ENCODE measurements around the gene ADAMTS15.

The ADAMTS15 gene

DNA sequence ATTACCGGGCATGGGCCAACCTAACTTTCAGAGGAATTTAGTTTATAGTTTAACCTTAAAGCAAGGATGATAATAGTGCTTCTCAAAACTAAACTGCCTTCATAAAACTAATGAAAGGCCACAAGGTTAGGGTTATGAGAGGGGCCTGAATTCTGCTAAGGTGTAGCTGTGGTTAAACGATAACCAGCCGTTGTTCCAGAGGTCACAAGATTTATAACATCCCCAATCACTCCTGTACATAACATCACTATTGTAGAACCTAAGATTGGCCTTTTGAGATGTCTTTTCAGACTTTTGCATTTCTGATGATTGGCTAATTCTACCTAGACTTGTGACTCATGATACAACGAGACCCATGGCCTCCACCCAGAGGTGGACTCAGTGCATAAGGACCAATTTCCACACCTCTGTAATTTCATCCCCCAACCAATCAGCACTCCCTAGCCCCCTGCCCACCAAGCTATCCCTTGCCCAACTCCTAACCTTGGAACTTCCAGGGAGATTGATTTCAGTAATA lies 69.8 kb downstream of the ADAMTS15 start:
- DNase-seq: no peak

DNA sequence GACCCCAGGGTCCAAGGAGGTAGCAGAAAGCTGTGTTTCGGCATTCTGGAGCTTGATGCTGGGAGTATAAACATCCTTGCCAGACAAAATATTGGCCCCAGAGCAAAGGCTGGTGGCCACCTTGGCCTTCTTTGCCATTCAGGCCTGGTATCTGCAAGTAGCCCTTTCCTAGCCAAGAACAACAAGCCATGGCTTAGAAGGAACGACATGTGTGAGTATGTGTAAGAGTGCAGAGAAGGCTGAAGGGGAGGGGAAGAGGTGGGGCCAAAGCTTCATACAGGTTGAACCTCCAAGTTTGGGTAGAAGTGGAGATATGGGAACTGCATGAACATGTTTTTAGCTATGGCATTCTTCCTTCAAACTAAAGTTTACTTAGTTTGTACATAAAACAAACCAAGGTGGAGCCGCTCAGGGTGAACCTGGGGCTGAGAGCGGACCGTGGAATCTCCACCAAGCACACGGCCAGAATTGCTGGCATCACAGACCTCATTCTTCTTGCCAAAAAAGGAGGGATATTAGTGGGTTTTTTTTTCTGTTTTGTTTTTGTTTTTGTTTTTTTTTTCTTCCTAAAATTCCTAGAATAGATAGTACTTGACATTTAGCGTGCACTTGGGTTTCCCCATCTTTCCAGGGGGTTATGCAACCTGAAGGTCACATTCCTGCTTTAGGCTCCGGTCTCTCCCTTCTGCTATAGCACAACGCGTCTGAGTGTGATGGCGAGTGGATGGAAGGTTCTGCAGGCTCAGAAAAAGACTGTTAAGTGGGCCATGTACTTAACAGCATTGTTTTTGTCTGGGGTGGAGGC lies 70.9 kb downstream of the ADAMTS15 start:
- no peak for DNase-seq

DNA sequence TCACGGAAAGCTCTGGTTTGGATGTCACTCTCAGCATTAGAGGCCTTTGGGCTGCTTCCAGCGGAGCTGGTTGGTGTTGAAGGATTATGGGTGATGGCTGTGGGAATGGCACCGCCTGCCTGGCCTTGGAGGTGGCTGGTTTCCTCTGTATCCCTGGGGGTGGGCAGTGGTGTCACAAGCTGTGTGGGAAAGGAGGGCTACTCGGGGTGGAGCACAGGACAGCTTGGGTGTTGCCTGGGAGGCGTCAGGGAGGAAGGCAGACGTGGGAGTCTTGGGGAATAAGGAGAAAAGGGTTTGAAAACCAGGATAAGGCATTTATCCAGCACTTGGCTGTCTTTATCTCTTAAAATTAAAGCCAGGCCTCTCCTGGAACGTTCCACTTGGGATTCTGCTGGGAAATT lies 71.8 kb downstream of the ADAMTS15 start:
- DNase-seq: no peak

DNA sequence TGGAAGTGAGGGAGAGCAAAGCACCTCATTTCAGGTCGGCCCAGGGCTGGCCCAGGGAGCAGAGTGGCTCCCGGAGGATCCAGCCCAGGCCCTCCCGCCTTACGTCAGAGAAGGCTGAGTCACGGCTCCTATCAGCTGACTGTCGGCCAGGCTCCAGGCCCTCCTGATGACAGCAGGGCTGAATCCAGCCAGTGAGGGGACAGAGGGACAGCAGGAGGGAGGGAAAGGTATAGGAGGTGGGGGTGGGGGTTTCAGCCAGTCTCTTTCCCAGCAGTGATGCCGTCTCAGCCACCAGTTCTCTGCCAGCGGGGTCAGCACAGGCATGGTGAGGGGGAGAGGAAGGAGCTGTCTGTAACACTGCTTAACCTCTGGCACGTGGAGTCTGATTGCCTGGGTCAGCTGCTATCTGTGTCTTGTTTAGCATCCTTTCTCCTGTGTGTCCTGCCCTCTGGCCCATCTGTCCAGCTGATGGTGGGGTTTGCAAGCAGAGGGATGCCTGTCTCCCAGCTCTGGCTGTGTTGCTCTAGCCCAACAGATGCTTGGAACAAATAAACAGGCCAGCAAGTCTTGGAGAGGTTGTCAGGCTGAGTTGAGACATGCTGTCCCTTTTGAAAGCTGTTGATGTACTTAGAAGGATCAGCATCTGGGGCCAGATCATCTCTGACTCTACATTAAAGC lies 74.0 kb downstream of the ADAMTS15 start:
- DNase-seq: no peak

DNA sequence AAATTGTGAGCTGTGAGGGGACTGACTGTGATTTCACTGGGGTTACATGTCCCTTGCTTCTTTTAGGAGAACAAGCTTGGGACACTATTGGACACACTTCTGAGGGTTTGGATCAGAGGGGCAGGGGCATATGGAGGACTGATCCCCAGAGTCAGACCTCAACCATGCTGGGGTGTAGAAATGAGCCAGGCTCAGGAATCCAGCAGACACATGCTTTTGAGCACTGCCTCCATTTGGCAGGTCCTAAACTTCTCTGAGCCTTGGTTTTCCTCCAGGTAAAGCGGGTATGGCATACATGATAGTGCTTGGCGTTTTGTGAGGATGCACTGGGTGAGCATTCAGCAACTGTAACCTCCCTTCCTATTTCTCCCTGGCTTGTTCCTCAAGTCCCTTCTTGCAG lies 74.7 kb downstream of the ADAMTS15 start:
- DNase-seq: no peak

DNA sequence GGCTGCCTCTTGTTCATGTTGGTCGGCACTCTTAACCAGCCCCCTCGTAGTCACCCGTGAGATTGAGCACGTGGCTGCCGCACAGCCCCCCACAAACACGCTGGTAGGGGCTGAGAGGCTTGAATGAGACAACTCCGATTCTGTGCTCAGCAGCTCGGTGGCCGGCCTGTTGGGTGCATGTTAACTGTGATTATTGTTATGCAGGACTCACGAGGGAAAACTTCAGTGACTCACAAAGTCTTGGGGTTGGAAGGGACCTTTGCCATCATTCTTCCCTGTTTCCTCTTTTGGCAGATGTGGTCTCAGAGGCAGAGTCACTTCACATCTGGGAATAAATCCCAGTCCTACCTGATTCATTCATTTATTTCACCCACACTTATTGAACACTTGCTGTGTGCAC lies 75.2 kb downstream of the ADAMTS15 start:
- no peak for DNase-seq

DNA sequence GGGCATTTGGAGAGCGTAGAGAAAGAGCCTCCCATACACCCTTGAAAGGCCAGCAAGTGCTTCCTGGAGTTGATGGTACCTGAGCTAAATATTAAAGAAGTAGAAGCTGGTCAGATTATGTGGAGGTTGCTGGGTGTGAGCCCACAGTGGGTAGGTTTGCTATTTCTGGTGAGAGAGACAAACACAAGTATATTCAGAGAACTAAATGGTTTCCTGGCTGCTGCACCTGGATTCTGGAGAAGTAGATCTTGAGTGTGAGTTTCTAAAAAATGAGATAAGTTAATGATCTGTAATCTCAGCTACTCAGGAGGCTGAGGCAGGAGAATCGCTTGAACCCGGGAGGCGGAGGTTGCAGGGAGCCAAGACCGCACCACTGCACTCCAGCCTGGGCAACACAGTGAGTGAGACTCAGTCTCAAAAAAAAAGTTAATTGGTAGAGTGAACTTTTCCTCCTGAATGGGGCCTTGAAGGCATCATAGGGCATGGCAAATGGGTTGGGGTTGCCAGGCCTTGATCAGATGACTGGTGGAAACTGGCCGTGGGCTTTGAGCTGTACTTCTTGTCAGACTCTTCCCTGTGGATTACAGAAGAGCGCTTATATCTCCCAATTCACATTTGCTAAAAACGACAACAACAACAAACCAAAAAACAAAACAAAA lies 75.8 kb downstream of the ADAMTS15 start:
- no peak for DNase-seq

DNA sequence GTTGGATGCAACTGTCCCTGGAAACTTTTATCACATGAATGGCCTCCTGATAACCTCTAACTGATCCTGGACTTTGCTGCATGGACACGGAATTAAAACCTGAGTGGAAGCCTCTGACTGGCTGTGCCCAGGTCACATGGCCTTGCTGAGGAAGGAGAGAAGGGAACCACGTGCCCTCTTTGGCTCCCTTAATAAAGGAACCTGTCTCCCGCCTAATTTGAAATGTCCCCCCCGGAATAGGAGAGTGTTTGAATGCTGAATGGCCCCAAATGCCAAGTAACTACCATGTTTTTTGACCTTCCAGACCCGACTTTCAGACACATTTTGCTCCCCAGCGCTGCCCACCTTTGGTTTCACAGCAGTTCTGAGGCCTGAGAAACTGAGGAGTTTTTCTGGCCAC lies 76.9 kb downstream of the ADAMTS15 start:
- no peak for DNase-seq

All from hematopoietic multipotent progenitor cell treated with erythropoietin and hydrocortisone succinate and interleukin-3 and kit ligand, for 6 days (in vitro differentiated cells).